IMR-90 (cell line): ENCODE data around the gene SLC9A3.

Experiments
- CEBPB ChIP-seq: IDR thresholded peaks from 2 replicates; pipeline ENCODE4 v1.6.1; 2012; ENCODE audit warnings: low read depth, low read length, improper control_type of control experiment
- MAFK ChIP-seq: IDR thresholded peaks from 2 replicates; pipeline ENCODE4 v1.6.1; 2012; ENCODE audit warnings: low read depth, low read length, improper control_type of control experiment
- RAD21 ChIP-seq: IDR thresholded peaks from 2 replicates; pipeline ENCODE4 v1.6.1; 2012; ENCODE audit warnings: low read length, improper control_type of control experiment
- TF ChIP-seq, protein P1 (sequence below): conservative IDR thresholded peaks from 2 replicates; pipeline ENCODE4 v1.5.1; 2012; ENCODE audit warnings: mild to moderate bottlenecking, low read depth, low read length, improper control_type of control experiment
- TF ChIP-seq, protein P2 (sequence below): fragments of 150-350 bp; IDR thresholded peaks from 2 replicates; pipeline ENCODE4 v1.6.1; 2017; ENCODE audit warnings: mild to moderate bottlenecking, antibody characterized with exemption, low read length, low read depth

DNA sequence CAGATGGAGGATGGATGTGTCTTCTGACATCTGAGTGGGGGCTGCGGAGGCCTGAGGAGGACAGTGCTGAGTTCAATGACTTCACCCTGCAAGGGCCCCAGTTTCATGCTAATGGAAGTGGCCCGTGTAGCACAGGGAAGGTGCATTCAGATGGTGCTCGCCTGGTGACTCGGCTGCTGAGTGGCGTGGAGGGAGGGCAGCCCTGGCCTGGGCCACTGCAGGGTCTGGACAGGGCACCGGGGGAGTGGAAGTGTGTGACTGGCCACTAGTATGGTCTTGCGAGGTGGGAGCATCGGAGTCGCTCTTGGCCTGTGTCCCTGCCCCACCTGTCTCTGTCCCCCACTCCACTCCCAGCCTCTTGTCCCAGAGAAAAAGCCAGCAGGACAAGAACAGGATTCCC, 1.7 kb upstream of the SLC9A3 start:
- TF ChIP-seq, protein P1, sequence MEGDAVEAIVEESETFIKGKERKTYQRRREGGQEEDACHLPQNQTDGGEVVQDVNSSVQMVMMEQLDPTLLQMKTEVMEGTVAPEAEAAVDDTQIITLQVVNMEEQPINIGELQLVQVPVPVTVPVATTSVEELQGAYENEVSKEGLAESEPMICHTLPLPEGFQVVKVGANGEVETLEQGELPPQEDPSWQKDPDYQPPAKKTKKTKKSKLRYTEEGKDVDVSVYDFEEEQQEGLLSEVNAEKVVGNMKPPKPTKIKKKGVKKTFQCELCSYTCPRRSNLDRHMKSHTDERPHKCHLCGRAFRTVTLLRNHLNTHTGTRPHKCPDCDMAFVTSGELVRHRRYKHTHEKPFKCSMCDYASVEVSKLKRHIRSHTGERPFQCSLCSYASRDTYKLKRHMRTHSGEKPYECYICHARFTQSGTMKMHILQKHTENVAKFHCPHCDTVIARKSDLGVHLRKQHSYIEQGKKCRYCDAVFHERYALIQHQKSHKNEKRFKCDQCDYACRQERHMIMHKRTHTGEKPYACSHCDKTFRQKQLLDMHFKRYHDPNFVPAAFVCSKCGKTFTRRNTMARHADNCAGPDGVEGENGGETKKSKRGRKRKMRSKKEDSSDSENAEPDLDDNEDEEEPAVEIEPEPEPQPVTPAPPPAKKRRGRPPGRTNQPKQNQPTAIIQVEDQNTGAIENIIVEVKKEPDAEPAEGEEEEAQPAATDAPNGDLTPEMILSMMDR, result no peak
- no peak for TF ChIP-seq MAFK
- TF ChIP-seq, protein P2, sequence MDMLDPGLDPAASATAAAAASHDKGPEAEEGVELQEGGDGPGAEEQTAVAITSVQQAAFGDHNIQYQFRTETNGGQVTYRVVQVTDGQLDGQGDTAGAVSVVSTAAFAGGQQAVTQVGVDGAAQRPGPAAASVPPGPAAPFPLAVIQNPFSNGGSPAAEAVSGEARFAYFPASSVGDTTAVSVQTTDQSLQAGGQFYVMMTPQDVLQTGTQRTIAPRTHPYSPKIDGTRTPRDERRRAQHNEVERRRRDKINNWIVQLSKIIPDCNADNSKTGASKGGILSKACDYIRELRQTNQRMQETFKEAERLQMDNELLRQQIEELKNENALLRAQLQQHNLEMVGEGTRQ, result no peak
- TF ChIP-seq RAD21, result no peak
- no peak for TF ChIP-seq CEBPB
